Tibial nerve (tissue), 4 donors: ENCODE measurements around the gene TKTL1. TPM values are rescaled to one million over a fixed set of nuclear protein-coding genes. Genes with fewer than 3 reads are reported as not detected.

Experiments
- DNase-seq, 2 donors: peaks; one replicate each; pipeline ENCODE4 v3.0.0-alpha.2; 2019; ENCODE audit warnings: low spot score in 2 of 2
- H3K27ac ChIP-seq, 4 donors: fragments of 200-600 bp; sonication (generic) in 3 of 4; one replicate each; pipeline ENCODE4 v1.5.1; 2017 to 2019; ENCODE audit warnings: mild to moderate bottlenecking in 1 of 4
- H3K27me3 ChIP-seq, 2 donors: fragments of 200-600 bp; sonication (generic) in 1 of 2; one replicate each; pipeline versions ENCODE4 v1.5.1 to v1.6.0; 2017 to 2019
- H3K36me3 ChIP-seq, 3 donors: fragments of 200-600 bp; sonication (generic); one replicate each; pipeline ENCODE4 v1.5.1; 2018 to 2019
- H3K4me1 ChIP-seq, 4 donors: fragments of 200-600 bp; sonication (generic) in 3 of 4; one replicate each; pipeline ENCODE4 v1.5.1; 2017 to 2019
- H3K4me3 ChIP-seq, 4 donors: fragments of 200-600 bp; sonication (generic) in 3 of 4; one replicate each; pipeline ENCODE4 v1.5.1; 2017 to 2019; ENCODE audit warnings: mild to moderate bottlenecking in 1 of 4, moderate library complexity in 1 of 4
- H3K9me3 ChIP-seq, 4 donors: fragments of 200-600 bp; sonication (generic) in 3 of 4; one replicate each; pipeline ENCODE4 v1.5.1; 2017 to 2019
- CTCF ChIP-seq, 5 experiments: fragments of 200-600 bp in 3 of 5; fragments of 450-650 bp in 2 of 5; sonication (generic) in 3 of 5; IDR thresholded peaks; one replicate each; pipeline ENCODE4 v1.5.1; 2016 to 2019; ENCODE audit warnings: antibody characterized with exemption in 5 of 5, mild to moderate bottlenecking in 3 of 5, moderate library complexity in 2 of 5
- EP300 ChIP-seq, 2 donors: sonication (generic); formaldehyde crosslinking; IDR thresholded peaks; one replicate each; pipeline ENCODE4 v1.6.1; 2017; ENCODE audit warnings: antibody characterized with exemption in 2 of 2, mild to moderate bottlenecking in 1 of 2
- POLR2A ChIP-seq, 2 donors: fragments of 450-650 bp; IDR thresholded peaks; one replicate each; pipeline ENCODE4 v1.6.1; 2017; ENCODE audit warnings: antibody characterized with exemption in 2 of 2, mild to moderate bottlenecking in 2 of 2, moderate library complexity in 2 of 2
- WGBS, 2 donors: methylation state at CpG; one replicate each; pipeline ENCODE4 v1.1.5; 2018; 5-methylcytosine and 5-hydroxymethylcytosine counted together
- total RNA-seq, 4 donors: library from RNA; depleted of rRNA; stranded (reverse); fragments of >200 nt; gene quantifications; one replicate each; pipeline ENCODE4 v1.1.0, GENCODE V29; 2016

TKTL1 gene
- total RNA-seq, 4 donors from 2014 or later: not detected

GRCh38 chrX:154354516-154354915 is 58.9 kb downstream of the TKTL1 start:
- Histone ChIP-seq H3K36me3 (peaks cover 0 to 100% (median 8%) of the 10 kb centered on the region in 3 donors), H3K4me3 (no peak overlapping the region), H3K9me3 (no peaks in the 10 kb centered on the region), H3K4me1 (no peaks in the 10 kb centered on the region), H3K27me3 (no peaks in the 10 kb centered on the region), H3K27ac (no peak overlapping the region)
- WGBS, 2 donors: 81% methylated on average over 7 of the region's 13 CpGs; no CpG with 5 or more reads in 1 of the 2 donors
- no peak for DNase-seq
- TF ChIP-seq CTCF (IDR thresholded peaks at IDR 0.05) (no peak), EP300 (IDR thresholded peaks at IDR 0.05) (no peak), POLR2A (IDR thresholded peaks at IDR 0.05) (no peak)

- TF ChIP-seq EP300 (IDR thresholded peaks at IDR 0.05): no peak
- TF ChIP-seq CTCF (IDR thresholded peaks at IDR 0.05): no peak
- no peak for TF ChIP-seq POLR2A (IDR thresholded peaks at IDR 0.05)
- H3K4me1 ChIP-seq: no peaks in the 10 kb centered on the region
- no peak for DNase-seq
- no peaks in the 10 kb centered on the region for H3K9me3 ChIP-seq
- WGBS, 2 donors: 78 to 89% methylated on average over 10 to 27 of the region's 30 CpGs
- H3K4me3 ChIP-seq: no peak overlapping the region
- H3K36me3 ChIP-seq: peaks cover 0 to 100% (median 12%) of the 10 kb centered on the region in 3 donors
- no peaks in the 10 kb centered on the region for H3K27me3 ChIP-seq
- H3K27ac ChIP-seq: no peak overlapping the region
Measured at GRCh38 chrX:154355094-154355775, 59.6 kb downstream of the TKTL1 start.

- peaks cover 0 to 98% (median 12%) of the 10 kb centered on the region in 3 donors for H3K36me3 ChIP-seq
- no peak overlapping the region for H3K4me3 ChIP-seq
- no peak overlapping the region for H3K27ac ChIP-seq
- H3K9me3 ChIP-seq: no peaks in the 10 kb centered on the region
- 43 to 72% methylated on average over 3 to 10 of the region's 12 CpGs for WGBS, 2 donors
- H3K4me1 ChIP-seq: no peaks in the 10 kb centered on the region
- TF ChIP-seq CTCF (IDR thresholded peaks at IDR 0.05) (no peak), POLR2A (IDR thresholded peaks at IDR 0.05) (no peak), EP300 (IDR thresholded peaks at IDR 0.05) (no peak)
- H3K27me3 ChIP-seq: no peaks in the 10 kb centered on the region
- DNase-seq: no peak
Measured at GRCh38 chrX:154355776-154356140, 60.2 kb downstream of the TKTL1 start.

GRCh38 chrX:154356596-154356995 is 61.0 kb downstream of the TKTL1 start:
- Histone ChIP-seq H3K9me3 (no peaks in the 10 kb centered on the region), H3K4me1 (no peaks in the 10 kb centered on the region), H3K27me3 (no peaks in the 10 kb centered on the region), H3K27ac (no peak overlapping the region), H3K36me3 (peaks cover 0 to 96% (median 12%) of the 10 kb centered on the region in 3 donors), H3K4me3 (no peak overlapping the region)
- TF ChIP-seq CTCF (IDR thresholded peaks at IDR 0.05) (no peak), POLR2A (IDR thresholded peaks at IDR 0.05) (no peak), EP300 (IDR thresholded peaks at IDR 0.05) (no peak)
- DNase-seq: no peak
- WGBS, 2 donors: 79% methylated on average over 7 of the region's 13 CpGs; no CpG with 5 or more reads in 1 of the 2 donors

GRCh38 chrX:154357205-154357604 is 61.6 kb downstream of the TKTL1 start:
- 90% methylated on average over 27 of the region's 27 CpGs; no CpG with 5 or more reads in 1 of the 2 donors for WGBS, 2 donors
- Histone ChIP-seq H3K4me1 (no peaks in the 10 kb centered on the region), H3K36me3 (peaks cover 0 to 96% (median 12%) of the 10 kb centered on the region in 3 donors), H3K4me3 (no peak overlapping the region), H3K27me3 (no peaks in the 10 kb centered on the region), H3K9me3 (no peaks in the 10 kb centered on the region), H3K27ac (no peak overlapping the region)
- DNase-seq: no peak
- no peak for TF ChIP-seq CTCF (IDR thresholded peaks at IDR 0.05)
- TF ChIP-seq POLR2A (IDR thresholded peaks at IDR 0.05): no peak
- no peak for TF ChIP-seq EP300 (IDR thresholded peaks at IDR 0.05)
